ENCODE results near the gene SNRPB.

GRCh38 chr20:2458919-2459499 lies 11.6 kb downstream of the SNRPB start:
- TF ChIP-seq, protein P1, sequence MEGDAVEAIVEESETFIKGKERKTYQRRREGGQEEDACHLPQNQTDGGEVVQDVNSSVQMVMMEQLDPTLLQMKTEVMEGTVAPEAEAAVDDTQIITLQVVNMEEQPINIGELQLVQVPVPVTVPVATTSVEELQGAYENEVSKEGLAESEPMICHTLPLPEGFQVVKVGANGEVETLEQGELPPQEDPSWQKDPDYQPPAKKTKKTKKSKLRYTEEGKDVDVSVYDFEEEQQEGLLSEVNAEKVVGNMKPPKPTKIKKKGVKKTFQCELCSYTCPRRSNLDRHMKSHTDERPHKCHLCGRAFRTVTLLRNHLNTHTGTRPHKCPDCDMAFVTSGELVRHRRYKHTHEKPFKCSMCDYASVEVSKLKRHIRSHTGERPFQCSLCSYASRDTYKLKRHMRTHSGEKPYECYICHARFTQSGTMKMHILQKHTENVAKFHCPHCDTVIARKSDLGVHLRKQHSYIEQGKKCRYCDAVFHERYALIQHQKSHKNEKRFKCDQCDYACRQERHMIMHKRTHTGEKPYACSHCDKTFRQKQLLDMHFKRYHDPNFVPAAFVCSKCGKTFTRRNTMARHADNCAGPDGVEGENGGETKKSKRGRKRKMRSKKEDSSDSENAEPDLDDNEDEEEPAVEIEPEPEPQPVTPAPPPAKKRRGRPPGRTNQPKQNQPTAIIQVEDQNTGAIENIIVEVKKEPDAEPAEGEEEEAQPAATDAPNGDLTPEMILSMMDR (IDR thresholded peaks at IDR 0.05; ENCODE audit: borderline replicate concordance, extremely low read depth, low read length, poor library complexity, severe bottlenecking), result no peak
- TF ChIP-seq EZH2 (IDR thresholded peaks at IDR 0.05; ENCODE audit: borderline replicate concordance, low read depth, low read length, severe bottlenecking), result no peak
